DOHH2 (cell line): ENCODE measurements around the gene CDK14.
"Not testable (repeated sequence)": the region's sequence is repeated elsewhere in the genome, so short reads cannot be mapped to it uniquely, and the experiment has no call there.

Experiments used
- EZH2phosphoT487 ChIP-seq: fragments of 200-600 bp; sonication (generic); IDR thresholded peaks from 2 replicates; pipeline ENCODE4 v1.6.1; 2017; ENCODE audit warnings: borderline replicate concordance, mild to moderate bottlenecking, antibody characterized with exemption, low read length, moderate library complexity, mixed read lengths
- TF ChIP-seq, protein P1 (sequence below): fragments of 200-600 bp; sonication (generic); IDR thresholded peaks from one replicate; pipeline ENCODE4 v1.5.1; 2014; ENCODE audit warnings: antibody characterized with exemption, mild to moderate bottlenecking, low read depth, low read length; ENCODE audit not compliant: poor library complexity, severe bottlenecking

DNA sequence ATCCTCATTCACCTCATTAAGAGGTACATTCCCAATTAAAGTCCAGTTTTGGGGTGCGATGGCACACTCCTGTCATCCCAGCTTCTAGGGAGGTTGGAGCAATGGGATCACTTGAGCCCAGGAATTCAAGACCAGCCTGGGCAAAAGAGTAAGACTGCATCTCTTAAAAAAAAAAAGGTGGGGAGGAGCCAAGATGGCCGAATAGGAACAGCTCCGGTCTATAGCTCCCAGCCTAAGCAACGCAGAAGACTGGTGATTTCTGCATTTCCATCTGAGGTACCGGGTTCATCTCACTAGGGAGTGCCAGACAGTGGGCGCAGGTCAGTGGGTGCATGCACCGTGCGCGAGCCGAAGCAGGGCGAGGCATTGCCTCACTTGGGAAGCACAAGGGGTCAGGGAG is 577.1 kb downstream of the CDK14 start:
- TF ChIP-seq, protein P1, sequence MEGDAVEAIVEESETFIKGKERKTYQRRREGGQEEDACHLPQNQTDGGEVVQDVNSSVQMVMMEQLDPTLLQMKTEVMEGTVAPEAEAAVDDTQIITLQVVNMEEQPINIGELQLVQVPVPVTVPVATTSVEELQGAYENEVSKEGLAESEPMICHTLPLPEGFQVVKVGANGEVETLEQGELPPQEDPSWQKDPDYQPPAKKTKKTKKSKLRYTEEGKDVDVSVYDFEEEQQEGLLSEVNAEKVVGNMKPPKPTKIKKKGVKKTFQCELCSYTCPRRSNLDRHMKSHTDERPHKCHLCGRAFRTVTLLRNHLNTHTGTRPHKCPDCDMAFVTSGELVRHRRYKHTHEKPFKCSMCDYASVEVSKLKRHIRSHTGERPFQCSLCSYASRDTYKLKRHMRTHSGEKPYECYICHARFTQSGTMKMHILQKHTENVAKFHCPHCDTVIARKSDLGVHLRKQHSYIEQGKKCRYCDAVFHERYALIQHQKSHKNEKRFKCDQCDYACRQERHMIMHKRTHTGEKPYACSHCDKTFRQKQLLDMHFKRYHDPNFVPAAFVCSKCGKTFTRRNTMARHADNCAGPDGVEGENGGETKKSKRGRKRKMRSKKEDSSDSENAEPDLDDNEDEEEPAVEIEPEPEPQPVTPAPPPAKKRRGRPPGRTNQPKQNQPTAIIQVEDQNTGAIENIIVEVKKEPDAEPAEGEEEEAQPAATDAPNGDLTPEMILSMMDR: not testable (repeated sequence)
- not testable (repeated sequence) for TF ChIP-seq EZH2phosphoT487
